Placental pericyte (primary cell): ENCODE results near the gene DVL2. TPM values are rescaled to one million over a fixed set of nuclear protein-coding genes. Genes with fewer than 3 reads are reported as not detected.
A peak's percentile ranks its signal among the peaks of the same experiment; 100 is the strongest.

ENCODE experiments used
- small RNA-seq: library from RNA; depleted of rRNA; stranded (forward); fragments of <200 nt; gene quantifications from one replicate; pipeline ENCODE3, GENCODE V24; 2012; ENCODE audit warnings: low replicate concordance
- total RNA-seq: library from RNA; depleted of rRNA; stranded (reverse); fragments of >200 nt; gene quantifications from 2 replicates; pipeline ENCODE4 v1.2.3, GENCODE V29; 2012

DVL2 gene
- 82.8 and 90.8 TPM in 2 replicates for total RNA-seq

DNA sequence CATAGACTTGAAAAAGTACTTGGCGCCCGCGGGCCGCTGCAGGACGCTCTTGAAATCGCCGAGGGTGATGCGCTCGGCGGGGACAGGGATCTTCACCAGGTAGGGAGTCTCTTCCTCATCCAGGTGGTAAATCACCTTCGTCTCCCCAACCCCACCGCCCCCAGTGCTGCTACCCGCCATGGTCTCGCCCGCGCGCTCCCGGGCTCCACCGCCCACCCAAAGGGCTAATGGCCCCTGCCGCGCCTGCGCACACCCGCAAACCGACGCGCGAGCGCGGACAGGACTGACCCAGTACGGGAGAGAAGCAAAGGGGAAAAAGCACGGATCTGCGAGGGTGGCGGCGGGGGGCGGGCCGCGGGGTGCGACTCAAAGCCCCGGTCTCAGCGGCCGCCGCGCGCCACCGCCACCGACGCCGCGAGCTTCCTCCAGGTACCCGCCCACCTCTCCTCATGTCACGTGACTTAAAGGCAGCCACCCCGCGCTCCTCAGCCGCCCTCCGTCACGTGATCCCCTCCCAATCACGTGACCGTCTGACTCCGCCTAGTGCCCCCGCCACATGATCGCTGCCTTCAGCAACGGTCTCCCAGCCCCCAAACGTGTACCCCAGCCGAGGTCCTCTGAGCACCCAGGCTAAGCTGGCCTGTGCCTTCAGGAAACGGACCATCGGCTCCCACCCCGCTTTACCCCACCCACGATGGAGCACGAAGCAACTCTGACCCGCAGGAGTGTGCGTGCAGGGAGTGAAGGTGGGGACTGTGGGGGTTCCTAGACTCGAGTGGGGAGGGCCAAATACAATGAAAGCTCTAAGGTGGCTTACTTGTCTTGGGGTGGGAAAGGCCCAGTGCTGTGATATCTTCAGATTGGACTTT lies at the start of gene DVL2:
TSS of gene DVL2 (minus strand) at position 435 of the 869 bp plus-strand sequence. CDS start at position 180, 255 bp downstream.

DNA sequence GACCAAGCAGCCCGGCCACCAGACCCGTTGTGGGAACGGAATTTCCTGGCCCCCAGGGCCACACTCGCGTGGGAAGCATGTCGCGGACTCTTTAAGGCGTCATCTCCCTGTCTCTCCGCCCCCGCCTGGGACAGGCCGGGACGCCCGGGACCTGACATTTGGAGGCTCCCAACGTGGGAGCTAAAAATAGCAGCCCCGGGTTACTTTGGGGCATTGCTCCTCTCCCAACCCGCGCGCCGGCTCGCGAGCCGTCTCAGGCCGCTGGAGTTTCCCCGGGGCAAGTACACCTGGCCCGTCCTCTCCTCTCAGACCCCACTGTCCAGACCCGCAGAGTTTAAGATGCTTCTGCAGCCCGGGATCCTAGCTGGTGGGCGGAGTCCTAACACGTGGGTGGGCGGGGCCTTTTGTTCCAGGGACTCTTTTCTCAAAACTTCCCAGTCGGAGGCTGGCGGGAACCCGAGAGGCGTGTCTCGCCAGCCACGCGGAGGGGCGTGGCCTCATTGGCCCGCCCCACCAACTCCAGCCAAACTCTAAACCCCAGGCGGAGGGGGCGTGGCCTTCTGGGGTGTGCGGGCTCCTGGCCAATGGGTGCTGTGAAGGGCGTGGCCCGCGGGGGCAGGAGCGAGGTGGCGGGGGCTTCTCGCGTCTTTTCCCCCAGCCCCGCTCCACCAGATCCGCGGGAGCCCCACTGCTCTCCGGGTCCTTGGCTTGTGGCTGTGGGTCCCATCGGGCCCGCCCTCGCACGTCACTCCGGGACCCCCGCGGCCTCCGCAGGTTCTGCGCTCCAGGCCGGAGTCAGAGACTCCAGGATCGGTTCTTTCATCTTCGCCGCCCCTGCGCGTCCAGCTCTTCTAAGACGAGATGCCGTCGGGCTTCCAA lies 47.0 kb upstream of the DVL2 start, which contains the start of gene SLC2A4:
TSS of gene SLC2A4 (plus strand) at position 645 of the 879 bp plus-strand sequence. CDS start at position 862, 217 bp downstream.

DNA sequence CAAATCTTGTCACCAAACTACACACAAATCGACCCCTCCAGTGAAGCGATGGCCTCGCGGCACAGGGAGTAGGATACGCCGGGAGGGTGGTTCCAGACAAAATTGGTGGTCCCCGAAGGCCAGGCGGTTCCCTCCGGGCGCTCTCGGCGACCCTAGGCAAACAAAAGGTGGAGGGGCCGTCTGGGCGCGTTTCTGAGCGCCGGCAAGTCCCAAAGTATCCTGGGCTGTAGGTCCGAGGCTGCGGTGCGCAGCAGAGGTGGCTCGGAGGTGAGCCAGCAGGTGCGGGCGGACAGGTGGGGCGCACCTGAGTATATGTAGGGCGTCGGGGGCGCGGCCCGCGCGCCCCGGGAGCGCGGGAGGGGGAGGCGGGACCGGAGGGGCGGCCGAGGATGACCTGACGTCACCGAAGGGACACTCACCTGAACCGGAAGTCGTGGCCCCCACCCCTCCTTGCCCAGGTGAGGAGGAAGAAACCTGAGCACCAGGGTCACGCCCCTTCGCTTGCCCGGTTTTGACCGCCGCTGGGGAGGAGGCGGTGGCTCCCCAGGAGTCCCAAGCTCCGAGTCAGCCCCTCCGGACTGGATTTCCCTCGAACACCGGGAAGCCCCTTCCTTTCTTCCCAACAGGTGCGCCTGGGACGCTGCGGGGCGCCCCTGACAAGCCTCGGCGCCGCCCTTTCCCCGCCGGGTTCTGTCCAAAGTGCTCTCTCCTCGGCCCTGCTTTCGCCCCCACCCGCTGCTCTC lies 28.0 kb upstream of the DVL2 start, which contains the start of gene CLDN7:
TSS of gene CLDN7 (minus strand) at position 287 of the 743 bp plus-strand sequence. CDS start 435 bp downstream, outside the sequence.

DNA sequence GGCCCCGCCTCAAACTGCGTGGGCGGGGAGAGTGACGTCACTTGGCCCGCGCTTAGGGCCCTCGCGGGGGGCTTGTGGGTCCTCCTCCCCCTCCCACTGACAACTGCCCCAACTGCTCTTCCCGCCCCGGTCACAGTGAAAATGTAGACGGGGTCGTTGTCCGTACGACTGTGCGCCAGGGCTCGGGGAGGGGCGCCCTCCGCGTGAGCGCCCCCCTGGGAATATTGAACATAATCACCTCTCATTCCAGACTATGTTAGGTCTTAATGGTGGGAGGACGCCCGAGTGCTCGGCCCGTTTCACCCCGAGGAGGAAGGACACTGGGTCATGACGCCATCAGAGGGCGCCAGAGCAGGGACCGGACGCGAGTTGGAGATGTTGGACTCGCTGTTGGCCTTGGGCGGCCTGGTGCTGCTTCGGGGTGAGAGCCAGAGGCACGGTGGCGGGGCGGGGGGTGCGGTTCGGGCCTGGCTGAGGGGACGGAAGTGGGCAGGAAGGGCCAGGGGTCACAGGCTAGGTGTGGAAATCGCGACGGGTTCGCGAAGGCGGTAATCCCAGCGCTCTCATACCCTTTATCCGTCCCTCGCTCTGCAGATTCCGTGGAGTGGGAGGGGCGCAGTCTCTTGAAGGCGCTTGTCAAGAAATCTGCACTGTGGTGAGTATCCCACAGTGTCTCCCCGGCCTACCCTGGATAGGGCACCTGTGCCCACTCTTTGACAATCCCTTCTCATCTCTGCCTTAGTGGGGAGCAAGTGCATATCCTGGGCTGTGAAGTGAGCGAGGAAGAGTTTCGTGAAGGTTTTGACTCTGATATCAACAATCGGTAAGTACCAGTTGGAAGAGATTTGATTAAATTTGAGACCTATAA lies 18.1 kb upstream of the DVL2 start, which contains the start of gene ELP5:
TSS of gene ELP5 (plus strand) at position 40 of the 868 bp plus-strand sequence. CDS start at position 376, 336 bp downstream.

DNA sequence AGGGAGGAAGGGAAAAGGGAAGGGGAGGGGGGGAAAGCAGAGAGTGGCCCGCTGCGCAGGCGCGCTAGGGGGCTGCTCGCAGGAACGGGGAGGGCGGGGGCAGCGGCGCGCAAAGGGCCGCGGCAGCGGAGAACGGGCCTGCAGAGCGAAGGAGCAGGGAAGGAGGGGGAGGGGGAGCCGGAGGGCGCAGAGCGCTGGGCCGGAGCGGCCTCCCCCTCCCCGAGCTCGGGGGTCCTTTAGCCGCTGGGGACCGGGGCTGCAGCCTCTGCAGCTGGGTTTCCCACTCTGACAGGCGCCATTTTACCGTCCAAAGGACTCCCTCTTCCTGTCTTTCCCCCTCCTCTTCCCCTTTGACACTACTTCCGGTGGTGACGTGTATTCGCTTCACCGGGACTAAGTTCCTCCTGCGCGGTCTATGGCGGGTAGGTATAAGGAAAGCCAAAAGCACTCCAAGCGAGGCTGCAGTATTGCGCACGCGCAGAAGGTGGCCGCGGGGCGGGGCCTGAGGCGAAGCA lies 17.4 kb upstream of the DVL2 start, which contains the start of gene CTDNEP1:
TSS of gene CTDNEP1 (minus strand) at position 74 of the 515 bp plus-strand sequence. CDS start 438 bp downstream, outside the sequence.

DNA sequence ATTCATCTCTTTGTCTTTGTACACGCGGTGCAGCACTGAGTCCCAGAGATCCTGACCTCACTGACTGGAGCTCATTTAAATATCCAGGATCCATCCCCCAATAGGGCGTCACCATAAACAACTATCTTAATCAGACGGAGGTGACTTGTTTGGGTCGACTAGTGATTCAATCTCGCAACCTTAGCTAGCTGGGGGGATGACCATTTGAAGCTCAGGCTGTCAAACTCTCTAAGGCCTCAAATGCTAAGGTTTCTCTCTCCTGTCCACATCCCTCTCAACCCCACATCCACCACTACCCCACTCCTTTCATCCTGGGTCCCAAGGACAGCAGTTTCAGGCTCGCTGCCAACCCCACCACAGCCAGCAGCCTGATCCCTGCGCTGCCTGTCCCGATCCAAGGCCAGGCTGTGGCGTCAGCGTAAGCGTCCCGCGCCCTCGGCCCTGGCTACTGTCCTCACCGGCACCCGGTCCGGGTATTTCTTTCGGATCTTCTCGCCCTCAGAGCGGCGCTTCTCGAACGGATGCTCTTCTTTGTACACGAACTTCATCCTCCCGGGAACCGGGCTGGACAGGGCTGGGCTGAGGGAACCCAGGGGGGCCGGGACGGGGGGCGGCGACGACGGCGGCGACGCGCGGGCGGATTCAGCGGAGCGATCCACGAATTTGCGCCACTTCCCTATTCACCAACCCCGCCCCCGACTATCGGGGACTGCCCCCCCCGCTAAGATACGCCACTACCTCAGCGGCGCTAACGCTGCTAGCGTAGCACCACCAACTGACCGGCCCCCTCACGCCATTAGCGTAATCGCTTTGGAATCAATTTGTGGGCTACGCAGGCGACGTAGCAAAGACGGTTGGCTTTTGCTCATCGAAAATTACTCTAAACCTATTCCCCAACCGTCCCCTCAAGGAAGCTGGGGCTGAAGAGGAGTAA lies 7.7 kb upstream of the DVL2 start, which contains the start of gene GABARAP:
TSS of gene GABARAP (minus strand) at position 667 of the 934 bp plus-strand sequence. CDS start at position 548, 119 bp downstream.

DNA sequence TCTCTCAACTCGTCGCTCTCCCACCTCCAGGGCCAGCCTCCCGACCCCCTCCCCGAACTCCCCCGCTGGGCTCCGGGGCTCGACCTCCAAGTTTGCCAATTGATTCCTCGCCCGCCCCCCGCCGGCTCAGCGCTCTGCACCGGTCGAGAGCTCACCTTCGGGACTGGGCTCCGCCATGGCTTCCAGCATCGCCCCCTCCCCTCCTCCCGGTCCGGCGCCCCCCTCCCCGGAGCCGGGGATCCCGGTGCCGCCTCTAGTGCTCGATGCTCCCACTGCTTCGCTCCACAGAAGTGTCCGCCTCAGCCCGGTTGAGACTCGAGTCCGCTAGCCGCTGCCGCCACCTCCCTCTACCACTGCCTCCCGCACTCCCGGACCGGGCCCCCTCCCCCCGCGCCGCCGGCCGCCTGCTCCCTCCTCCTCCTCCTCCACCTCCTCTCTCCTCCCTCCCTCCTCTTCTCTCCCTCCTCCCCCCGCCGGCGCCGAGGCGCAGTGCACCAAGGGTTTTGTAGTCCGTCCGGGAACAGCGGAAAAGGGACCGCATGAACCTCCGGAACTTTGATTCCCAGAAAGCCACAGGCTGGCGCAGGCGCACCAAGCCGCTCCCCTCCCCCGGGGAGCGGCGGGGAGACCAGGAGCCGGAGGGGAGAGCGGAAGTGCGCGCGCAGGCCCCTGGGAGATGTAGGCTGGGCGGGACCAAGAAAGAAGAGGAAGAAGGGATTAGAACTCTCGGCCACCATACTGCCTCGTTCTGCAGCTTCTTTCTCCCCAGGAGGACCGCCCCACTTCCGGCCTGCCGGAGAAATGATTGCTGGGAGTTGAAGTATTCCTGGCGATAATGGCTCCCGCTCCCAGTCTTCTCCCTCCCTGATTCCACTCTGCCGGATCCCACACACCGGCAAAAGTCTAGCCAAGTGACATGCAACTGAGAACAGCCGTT lies 5.0 kb upstream of the DVL2 start, which contains the start of gene PHF23:
TSS of gene PHF23 (minus strand) at position 367 of the 937 bp plus-strand sequence. CDS start at position 189, 178 bp downstream.

DNA sequence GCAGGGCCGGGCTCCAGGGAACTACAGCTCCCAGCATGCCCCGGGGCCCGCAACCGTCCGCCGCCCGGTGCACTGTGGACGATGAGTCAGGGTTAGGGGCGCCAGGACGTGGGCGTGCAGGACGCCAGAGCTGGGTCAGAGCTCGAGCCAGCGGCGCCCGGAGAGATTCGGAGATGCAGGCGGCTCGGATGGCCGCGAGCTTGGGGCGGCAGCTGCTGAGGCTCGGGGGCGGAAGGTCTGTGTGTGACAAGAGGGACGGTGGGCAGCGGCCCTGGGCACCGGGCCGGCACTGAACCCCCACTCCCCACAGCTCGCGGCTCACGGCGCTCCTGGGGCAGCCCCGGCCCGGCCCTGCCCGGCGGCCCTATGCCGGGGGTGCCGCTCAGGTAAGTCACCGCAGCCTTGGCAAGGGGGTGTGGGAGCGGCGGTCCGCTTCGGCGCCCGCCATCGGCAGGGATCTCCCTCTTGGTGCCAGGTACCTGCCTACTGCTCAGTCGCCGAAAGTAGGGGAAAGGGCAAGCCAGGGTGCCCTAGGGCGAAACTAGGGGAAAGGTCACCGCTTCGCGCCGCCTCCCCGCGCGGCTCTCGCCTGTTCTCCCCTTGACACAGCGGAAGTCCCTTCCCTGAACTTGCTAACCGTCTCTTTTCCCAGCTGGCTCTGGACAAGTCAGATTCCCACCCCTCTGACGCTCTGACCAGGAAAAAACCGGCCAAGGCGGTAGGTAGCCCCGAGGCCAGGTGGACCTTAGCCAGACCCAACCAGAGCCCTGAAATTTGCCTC lies 14.3 kb downstream of the DVL2 start, which contains the start of the genes ACADVL and DLG4:
TSS of gene ACADVL (plus strand) at position 127 of the 781 bp plus-strand sequence. CDS start at position 174, 47 bp downstream.
TSS of gene DLG4 (minus strand) at position 25 of the 781 bp plus-strand sequence.

DNA sequence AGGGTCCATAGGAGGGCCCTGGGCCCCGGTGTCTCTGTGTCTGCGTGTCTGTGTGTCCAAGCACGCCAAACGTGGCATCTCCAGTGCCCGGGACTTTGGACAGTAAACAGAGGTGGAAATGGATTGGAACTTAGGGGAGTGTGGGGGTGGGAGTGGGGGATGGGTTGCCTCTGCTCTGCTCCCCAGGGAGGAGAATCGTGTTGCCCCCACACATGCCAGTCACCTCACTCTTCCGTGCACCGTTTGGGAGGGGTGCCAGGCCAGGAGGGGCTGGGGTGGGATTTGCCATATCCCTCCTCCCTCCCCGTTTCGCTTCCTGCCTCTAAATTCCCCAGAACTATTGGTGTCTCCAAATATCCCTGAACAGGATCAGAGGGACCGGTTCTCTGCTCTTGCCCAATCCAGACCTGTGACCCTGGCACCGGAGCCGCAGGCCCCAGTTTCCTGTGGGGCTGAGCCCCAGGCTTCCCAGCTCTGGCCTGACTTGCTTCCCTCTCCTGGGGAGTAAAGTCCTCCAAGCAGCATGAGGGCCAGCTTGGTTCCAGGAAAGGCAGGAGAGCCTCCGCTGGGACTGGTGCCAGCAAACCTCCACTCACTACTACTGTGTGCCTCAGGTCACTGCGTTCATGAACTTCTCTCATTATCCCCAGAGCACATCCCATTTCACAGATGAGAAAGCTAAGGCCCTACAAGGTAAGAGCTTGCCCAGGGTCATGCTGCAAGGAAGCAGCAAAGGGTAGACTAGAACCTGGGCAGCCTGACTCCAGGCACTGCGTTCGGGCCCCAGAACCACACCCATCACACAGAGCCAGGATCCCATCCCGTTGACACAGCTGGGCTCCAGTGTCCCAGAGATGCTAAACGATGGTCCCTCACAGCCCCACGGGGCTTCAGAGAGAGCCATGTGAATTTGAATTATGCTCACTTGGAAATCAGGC lies 54.7 kb downstream of the DVL2 start, which contains the start of gene ASGR1:
TSS of gene ASGR1 (minus strand) at position 54 of the 938 bp plus-strand sequence. CDS start 807 bp downstream, outside the sequence.

Small RNA genes lying within 50 kb of the gene (small RNA-seq; reads per million reads assigned to genes)
- gene AC120057.4 = not detected
- 141 reads per million, percentile 99 among the genes with 10 or more reads in this experiment for gene MIR324
- not detected for gene RF00019

Other genes starting within 250 kb of the DVL2 start
- gene ALOX12, start 238.5 kb downstream of the DVL2 start, total RNA-seq = not detected in 2 replicates
- gene RNASEK, start 221.9 kb downstream of the DVL2 start, total RNA-seq = 33.5 and 61.0 TPM in 2 replicates
- gene BCL6B, start 211.5 kb downstream of the DVL2 start, total RNA-seq = under 0.01 TPM in 1 of 2 replicates, not detected in the other
- 1.1 and 2.8 TPM in 2 replicates for gene SLC16A13, start 198.5 kb downstream of the DVL2 start, total RNA-seq
- 1.1 TPM in 1 of 2 replicates, not detected in the other for gene SLC16A11, start 190.4 kb downstream of the DVL2 start, total RNA-seq
- not detected in 2 replicates for gene CLEC10A, start 154.3 kb downstream of the DVL2 start, total RNA-seq
- gene ASGR2, start 119.7 kb downstream of the DVL2 start, total RNA-seq = not detected in 2 replicates
- gene ASGR1, start 55.1 kb downstream of the DVL2 start, total RNA-seq = 0.86 and 1.5 TPM in 2 replicates
- gene DLG4, start 14.7 kb downstream of the DVL2 start, total RNA-seq = 17.7 and 22.3 TPM in 2 replicates
- gene ACADVL, start 14.6 kb downstream of the DVL2 start, total RNA-seq = 126 and 188 TPM in 2 replicates
- 46.1 and 64.1 TPM in 2 replicates for gene PHF23, start 4.9 kb upstream of the DVL2 start, total RNA-seq
- gene GABARAP, start 7.9 kb upstream of the DVL2 start, total RNA-seq = 124 and 548 TPM in 2 replicates
- 38.7 and 47.4 TPM in 2 replicates for gene CTDNEP1, start 17.2 kb upstream of the DVL2 start, total RNA-seq
- gene ELP5, start 17.7 kb upstream of the DVL2 start, total RNA-seq = 27.4 and 44.0 TPM in 2 replicates
- gene CLDN7, start 28.0 kb upstream of the DVL2 start, total RNA-seq = 2.6 and 7.4 TPM in 2 replicates
- 0.22 TPM in 1 of 2 replicates, not detected in the other for gene SLC2A4, start 47.2 kb upstream of the DVL2 start, total RNA-seq
- not detected in 2 replicates for gene YBX2, start 60.1 kb upstream of the DVL2 start, total RNA-seq
- 599 and 1,060 TPM in 2 replicates for gene EIF5A, start 73.1 kb upstream of the DVL2 start, total RNA-seq
- gene GPS2, start 80.8 kb upstream of the DVL2 start, total RNA-seq = 52.5 and 65.7 TPM in 2 replicates
- 22.1 and 25.2 TPM in 2 replicates for gene NEURL4, start 94.8 kb upstream of the DVL2 start, total RNA-seq
- 0.22 TPM in 1 of 2 replicates, not detected in the other for gene ACAP1, start 102.0 kb upstream of the DVL2 start, total RNA-seq
- 7.2 and 7.7 TPM in 2 replicates for gene KCTD11, start 117.6 kb upstream of the DVL2 start, total RNA-seq
- not detected in 2 replicates for gene TMEM95, start 120.6 kb upstream of the DVL2 start, total RNA-seq
- 0.22 TPM in 1 of 2 replicates, not detected in the other for gene TNK1, start 146.6 kb upstream of the DVL2 start, total RNA-seq
- 23.6 and 28.1 TPM in 2 replicates for gene PLSCR3, start 160.0 kb upstream of the DVL2 start, total RNA-seq
- 33.3 and 54.4 TPM in 2 replicates for gene TMEM256, start 169.6 kb upstream of the DVL2 start, total RNA-seq
- gene NLGN2, start 173.3 kb upstream of the DVL2 start, total RNA-seq = 5.2 and 5.7 TPM in 2 replicates
- not detected in 2 replicates for gene SPEM1, start 185.8 kb upstream of the DVL2 start, total RNA-seq
- gene SPEM2, start 191.1 kb upstream of the DVL2 start, total RNA-seq = not detected in 2 replicates
- gene SPEM3, start 194.3 kb upstream of the DVL2 start, total RNA-seq = not detected in 2 replicates
- gene TMEM102, start 200.9 kb upstream of the DVL2 start, total RNA-seq = 1.1 and 2.1 TPM in 2 replicates
- gene FGF11, start 205.0 kb upstream of the DVL2 start, total RNA-seq = under 0.01 and 0.44 TPM in 2 replicates
- gene CHRNB1, start 210.5 kb upstream of the DVL2 start, total RNA-seq = 2.9 and 3.3 TPM in 2 replicates
- 24.3 and 35.8 TPM in 2 replicates for gene ZBTB4, start 245.1 kb upstream of the DVL2 start, total RNA-seq
- gene SLC35G6, start 246.9 kb upstream of the DVL2 start, total RNA-seq = not detected in 2 replicates
- gene POLR2A, start 249.8 kb upstream of the DVL2 start, total RNA-seq = 75.7 and 125 TPM in 2 replicates